ENCODE measurements around the gene R3HDM2. TPM values are rescaled to one million over a fixed set of nuclear protein-coding genes. Genes with fewer than 3 reads are reported as not detected.

The R3HDM2 gene
- total and polyA plus RNA-seq, 2 of the 13 experiments (the other 11 are each of a cell fraction or from before 2014, with no cell fraction given) = 11.1 to 23.5 TPM

GRCh38 chr12:57235017-57235727 lies 195.7 kb downstream of the R3HDM2 start (continued):
- TF ChIP-seq, protein P1, sequence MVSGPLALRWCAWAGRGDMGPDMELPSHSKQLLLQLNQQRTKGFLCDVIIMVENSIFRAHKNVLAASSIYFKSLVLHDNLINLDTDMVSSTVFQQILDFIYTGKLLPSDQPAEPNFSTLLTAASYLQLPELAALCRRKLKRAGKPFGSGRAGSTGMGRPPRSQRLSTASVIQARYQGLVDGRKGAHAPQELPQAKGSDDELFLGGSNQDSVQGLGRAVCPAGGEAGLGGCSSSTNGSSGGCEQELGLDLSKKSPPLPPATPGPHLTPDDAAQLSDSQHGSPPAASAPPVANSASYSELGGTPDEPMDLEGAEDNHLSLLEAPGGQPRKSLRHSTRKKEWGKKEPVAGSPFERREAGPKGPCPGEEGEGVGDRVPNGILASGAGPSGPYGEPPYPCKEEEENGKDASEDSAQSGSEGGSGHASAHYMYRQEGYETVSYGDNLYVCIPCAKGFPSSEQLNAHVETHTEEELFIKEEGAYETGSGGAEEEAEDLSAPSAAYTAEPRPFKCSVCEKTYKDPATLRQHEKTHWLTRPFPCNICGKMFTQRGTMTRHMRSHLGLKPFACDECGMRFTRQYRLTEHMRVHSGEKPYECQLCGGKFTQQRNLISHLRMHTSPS (CRISPR knock-in tag; IDR thresholded peaks at IDR 0.05; ENCODE audit: low read depth) = peak; percentile 59
- TF ChIP-seq FOXP1 (IDR thresholded peaks at IDR 0.05) (no peak), FOXP1 (CRISPR knock-in tag; IDR thresholded peaks at IDR 0.05) (no peak), HNRNPK (IDR thresholded peaks at IDR 0.05; ENCODE audit: low read depth, low read length, poor library complexity, severe bottlenecking) (peak; percentile 74), GATAD1 (CRISPR knock-in tag; IDR thresholded peaks at IDR 0.05) (no peak), THAP9 (CRISPR knock-in tag; IDR thresholded peaks at IDR 0.05; ENCODE audit: borderline replicate concordance) (peak; percentile 31; the same call in 1 of the 2 replicates), EP300 (IDR thresholded peaks at IDR 0.05; ENCODE audit: low read depth in 2 of 2, low read length in 2 of 2) (no peak), EP300 (CRISPR knock-in tag; IDR thresholded peaks at IDR 0.05; ENCODE audit: borderline replicate concordance) (no peak), RBFOX2 (IDR thresholded peaks at IDR 0.05; ENCODE audit: low read depth, low read length) (peak; percentile 98), ZNF331 (CRISPR knock-in tag; IDR thresholded peaks at IDR 0.05) (no peak), ZBTB46 (CRISPR knock-in tag; IDR thresholded peaks at IDR 0.05; ENCODE audit: borderline replicate concordance) (no peak), TEAD2 (CRISPR knock-in tag; IDR thresholded peaks at IDR 0.05) (no peak), ZBTB34 (CRISPR knock-in tag; IDR thresholded peaks at IDR 0.05) (no peak), ZNF143 (CRISPR knock-in tag; IDR thresholded peaks at IDR 0.05) (no peak), ZNF337 (CRISPR knock-in tag; IDR thresholded peaks at IDR 0.05; ENCODE audit: borderline replicate concordance, low read depth) (no peak), ZNF550 (CRISPR knock-in tag; IDR thresholded peaks at IDR 0.05; ENCODE audit: borderline replicate concordance) (no peak), UBTF (CRISPR knock-in tag; IDR thresholded peaks at IDR 0.05) (peak; percentile 70), ZNF496 (CRISPR knock-in tag; IDR thresholded peaks at IDR 0.05; ENCODE audit: insufficient replicate concordance) (no peak), RBM39 (IDR thresholded peaks at IDR 0.05; ENCODE audit: low read depth, low read length, poor library complexity, severe bottlenecking) (no peak)
